RWPE2 (cell line): ENCODE measurements around the gene PRRG2.

ENCODE experiments used
- ATAC-seq: fragments of 200-7000 bp; cut with Tn5 transposase; 3 replicates; pipeline ENCODE4 v1.9.1; 2021; ENCODE audit warnings: low read depth
- DNase-seq: peaks from one replicate; pipeline ENCODE4 v3.0.0-alpha.2; 2020; ENCODE audit warnings: low spot score
- H3K27ac ChIP-seq: fragments of 450-650 bp; 2 replicates; pipeline ENCODE4 v1.5.1; 2017; ENCODE audit warnings: mild to moderate bottlenecking; ENCODE audit not compliant: poor library complexity, severe bottlenecking
- H3K27me3 ChIP-seq: fragments of 250-450 bp; sonication (Bioruptor Pico); 2 replicates; pipeline ENCODE4 v1.5.1; 2021; ENCODE audit warnings: mild to moderate bottlenecking, moderate library complexity; ENCODE audit not compliant: insufficient read depth, poor library complexity, severe bottlenecking
- H3K36me3 ChIP-seq: fragments of 250-450 bp; sonication (Bioruptor Pico); 2 replicates; pipeline ENCODE4 v1.5.1; 2020; ENCODE audit warnings: low read depth, mild to moderate bottlenecking, moderate library complexity
- H3K4me1 ChIP-seq: fragments of 250-450 bp; sonication (Bioruptor Pico); 2 replicates; pipeline ENCODE4 v1.5.1; 2021; ENCODE audit warnings: mild to moderate bottlenecking, moderate library complexity; ENCODE audit not compliant: insufficient read depth, poor library complexity, severe bottlenecking
- H3K4me3 ChIP-seq: fragments of 250-450 bp; sonication (Bioruptor Pico); 2 replicates; pipeline ENCODE4 v1.5.1; 2021; ENCODE audit warnings: mild to moderate bottlenecking, moderate library complexity; ENCODE audit not compliant: severe bottlenecking
- H3K9me3 ChIP-seq: fragments of 250-450 bp; sonication (Bioruptor Pico); 2 replicates; pipeline ENCODE4 v1.5.1; 2021; ENCODE audit warnings: mild to moderate bottlenecking, moderate library complexity; ENCODE audit not compliant: severe bottlenecking
- CTCF ChIP-seq: fragments of 450-650 bp; IDR thresholded peaks from one replicate; pipeline ENCODE4 v1.5.1; 2017; ENCODE audit warnings: mild to moderate bottlenecking, moderate library complexity; ENCODE audit not compliant: poor library complexity, severe bottlenecking

The PRRG2 gene

GRCh38 chr19:49538643-49539042 lies 42.5 kb upstream of the PRRG2 start:
- Histone ChIP-seq H3K4me3 (no peak overlapping the region), H3K27me3 (no peaks in the 10 kb centered on the region), H3K27ac (no peak overlapping the region), H3K9me3 (no peaks in the 10 kb centered on the region), H3K36me3 (no peaks in the 10 kb centered on the region), H3K4me1 (no peaks in the 10 kb centered on the region)
- no peak for ATAC-seq
- no peak for TF ChIP-seq CTCF
- DNase-seq: no peak

GRCh38 chr19:49539192-49539952 lies 41.7 kb upstream of the PRRG2 start:
- Histone ChIP-seq H3K27me3 (no peaks in the 10 kb centered on the region), H3K9me3 (no peaks in the 10 kb centered on the region), H3K36me3 (no peaks in the 10 kb centered on the region), H3K27ac (no peak overlapping the region), H3K4me3 (no peak overlapping the region), H3K4me1 (no peaks in the 10 kb centered on the region)
- DNase-seq (no peak), ATAC-seq (no peak)
- TF ChIP-seq CTCF: no peak

GRCh38 chr19:49541914-49542313 lies 39.2 kb upstream of the PRRG2 start:
- Histone ChIP-seq H3K36me3 (no peaks in the 10 kb centered on the region), H3K4me3 (no peak overlapping the region), H3K27me3 (no peaks in the 10 kb centered on the region), H3K27ac (no peak overlapping the region), H3K9me3 (no peaks in the 10 kb centered on the region), H3K4me1 (no peaks in the 10 kb centered on the region)
- ATAC-seq: no peak
- DNase-seq: no peak
- no peak for TF ChIP-seq CTCF

- no peak for DNase-seq
- ATAC-seq: no peak
- Histone ChIP-seq H3K9me3 (no peaks in the 10 kb centered on the region), H3K4me1 (no peaks in the 10 kb centered on the region), H3K36me3 (no peaks in the 10 kb centered on the region), H3K4me3 (no peak overlapping the region), H3K27me3 (no peaks in the 10 kb centered on the region), H3K27ac (no peak overlapping the region)
- TF ChIP-seq CTCF: no peak
Observed at GRCh38 chr19:49542446-49542845, 38.7 kb upstream of the PRRG2 start.

- no peak for TF ChIP-seq CTCF
- Histone ChIP-seq H3K9me3 (no peaks in the 10 kb centered on the region), H3K27ac (no peak overlapping the region), H3K4me1 (no peaks in the 10 kb centered on the region), H3K36me3 (no peaks in the 10 kb centered on the region), H3K4me3 (no peak overlapping the region), H3K27me3 (no peaks in the 10 kb centered on the region)
- DNase-seq: no peak
- no peak for ATAC-seq
Observed at GRCh38 chr19:49543032-49543431, 38.1 kb upstream of the PRRG2 start.
